Fibroblast of lung (primary cell): Measurements from ENCODE around the gene AKNA. TPM values are rescaled to one million over a fixed set of nuclear protein-coding genes. Genes with fewer than 3 reads are reported as not detected.

Experiments
- DNase-seq, 2 donors: peaks; one replicate each; pipeline versions ENCODE4 v3.0.0 to v3.0.0-alpha.2; 2010; ENCODE audit warnings: low read depth in 2 of 2
- H2AFZ ChIP-seq: 2 replicates; pipeline ENCODE4 v1.5.1; 2012; ENCODE audit warnings: low read length, control low read depth, inconsistent platforms
- H3K27ac ChIP-seq: 2 replicates; pipeline ENCODE4 v1.5.1; 2011; ENCODE audit warnings: low read length, control low read depth; ENCODE audit not compliant: insufficient read depth
- H3K27me3 ChIP-seq: 2 replicates; pipeline ENCODE4 v1.5.1; 2011; ENCODE audit warnings: mild to moderate bottlenecking, low read length; ENCODE audit not compliant: control insufficient read depth, insufficient read depth
- H3K36me3 ChIP-seq: 2 replicates; pipeline ENCODE4 v1.5.1; 2011; ENCODE audit warnings: low read length; ENCODE audit not compliant: control insufficient read depth, insufficient read depth
- H3K4me1 ChIP-seq: 2 replicates; pipeline ENCODE4 v1.5.1; 2011; ENCODE audit warnings: low read length; ENCODE audit not compliant: control insufficient read depth, insufficient read depth; ENCODE audit errors: extremely low read depth
- H3K4me2 ChIP-seq: 2 replicates; pipeline ENCODE4 v1.5.1; 2011; ENCODE audit warnings: low read length, control low read depth; ENCODE audit not compliant: insufficient read depth; ENCODE audit errors: extremely low read depth
- H3K4me3 ChIP-seq, 4 experiments: fragments of 200-600 bp in 1 of 4; sonication (generic) in 1 of 4; replicated peaks in 1 of 4; 2 replicates each; pipeline ENCODE4 v1.5.1; 2011 to 2016; ENCODE audit warnings: low read length in 4 of 4, low read depth in 3 of 4, mild to moderate bottlenecking in 3 of 4, control low read depth in 2 of 4, inconsistent platforms in 1 of 4, mixed read lengths in 1 of 4; ENCODE audit not compliant: insufficient read depth in 1 of 4; ENCODE audit errors: control extremely low read depth in 1 of 4
- H3K79me2 ChIP-seq: 2 replicates; pipeline ENCODE4 v1.5.1; 2012; ENCODE audit warnings: mild to moderate bottlenecking, low read length, inconsistent platforms; ENCODE audit not compliant: control insufficient read depth, insufficient read depth
- H3K9ac ChIP-seq: 2 replicates; pipeline ENCODE4 v1.5.1; 2011; ENCODE audit warnings: mild to moderate bottlenecking, low read length, control low read depth; ENCODE audit not compliant: insufficient read depth
- H3K9me3 ChIP-seq: 2 replicates; pipeline ENCODE4 v1.5.1; 2012; ENCODE audit warnings: low read depth, low read length; ENCODE audit not compliant: control insufficient read depth, insufficient read depth
- H4K20me1 ChIP-seq: 2 replicates; pipeline ENCODE4 v1.5.1; 2011; ENCODE audit warnings: low read length; ENCODE audit not compliant: control insufficient read depth, insufficient read depth; ENCODE audit errors: extremely low read depth
- CTCF ChIP-seq, 2 donors: IDR thresholded peaks in 1 of 2; conservative IDR thresholded peaks in 1 of 2; 1 replicate in 1 of 2; 2 replicates in 1 of 2; pipeline ENCODE4 v1.5.1; 2011 to 2012; ENCODE audit warnings: low read length in 2 of 2, control low read depth in 1 of 2, inconsistent platforms in 1 of 2, low read depth in 1 of 2, mild to moderate bottlenecking in 1 of 2
- EZH2 ChIP-seq: IDR thresholded peaks from 2 replicates; pipeline ENCODE4 v1.5.1; 2012; ENCODE audit warnings: low read length, control low read depth, mild to moderate bottlenecking; ENCODE audit errors: missing control alignments
- polyA plus RNA-seq, 2 donors: library from polyadenylated mRNA; depleted of rRNA in 1 of 2; stranded (reverse) in 1 of 2; unstranded in 1 of 2; fragments of >200 nt; gene quantifications; 2 replicates each; pipeline ENCODE4 v1.2.1, GENCODE V29; 2011 to 2012; ENCODE audit warnings: missing spikeins in 1 of 2
- total RNA-seq: library from RNA; depleted of rRNA; stranded (reverse); fragments of >200 nt; gene quantifications from 2 replicates; pipeline ENCODE4 v1.2.1, GENCODE V29; 2014

The AKNA gene
- total and polyA plus RNA-seq, 2 donors (not counting 1 experiment from before 2014, with no cell fraction given), result 5.6 to 19.3 TPM

- no peak overlapping the region for H3K4me3 ChIP-seq
- peaks cover 2% of the 10 kb centered on the region for H3K36me3 ChIP-seq
- peaks cover 8% of the 10 kb centered on the region for H3K4me1 ChIP-seq
- no peaks in the 10 kb centered on the region for H3K27me3 ChIP-seq
- no peaks in the 10 kb centered on the region for H3K9me3 ChIP-seq
- H2AFZ ChIP-seq, result no peak overlapping the region
- no peak for DNase-seq
- H3K4me2 ChIP-seq, result no peak overlapping the region
- H4K20me1 ChIP-seq, result no peaks in the 10 kb centered on the region
- H3K27ac ChIP-seq, result no peak overlapping the region
- no peaks in the 10 kb centered on the region for H3K79me2 ChIP-seq
- no peak for TF ChIP-seq CTCF (conservative IDR thresholded peaks at IDR 0.05 in 1 of 2, IDR thresholded peaks at IDR 0.05 in 1 of 2; ENCODE audit: low read depth in 1 of 2, low read length in 2 of 2)
- TF ChIP-seq EZH2, result no peak
- no peak overlapping the region for H3K9ac ChIP-seq
Measured at GRCh38 chr9:114376586-114377445, 11.0 kb downstream of the AKNA start.

- H3K4me2 ChIP-seq, result no peak overlapping the region
- no peak overlapping the region for H3K4me3 ChIP-seq
- H3K27ac ChIP-seq, result no peak overlapping the region
- no peak for DNase-seq
- no peaks in the 10 kb centered on the region for H3K9me3 ChIP-seq
- H3K36me3 ChIP-seq, result peaks cover 5% of the 10 kb centered on the region
- peaks cover 11% of the 10 kb centered on the region for H3K4me1 ChIP-seq
- H3K79me2 ChIP-seq, result no peaks in the 10 kb centered on the region
- no peaks in the 10 kb centered on the region for H4K20me1 ChIP-seq
- TF ChIP-seq EZH2 (no peak), CTCF (conservative IDR thresholded peaks at IDR 0.05 in 1 of 2, IDR thresholded peaks at IDR 0.05 in 1 of 2; ENCODE audit: low read depth in 1 of 2, low read length in 2 of 2) (no peak)
- H2AFZ ChIP-seq, result no peak overlapping the region
- no peak overlapping the region for H3K9ac ChIP-seq
- no peaks in the 10 kb centered on the region for H3K27me3 ChIP-seq
Measured at GRCh38 chr9:114375386-114376175, 12.2 kb downstream of the AKNA start.

- no peaks in the 10 kb centered on the region for H3K27me3 ChIP-seq
- no peaks in the 10 kb centered on the region for H4K20me1 ChIP-seq
- H3K27ac ChIP-seq, result no peak overlapping the region
- no peak overlapping the region for H3K9ac ChIP-seq
- no peaks in the 10 kb centered on the region for H3K9me3 ChIP-seq
- no peak for TF ChIP-seq EZH2
- H3K4me1 ChIP-seq, result peaks cover 11% of the 10 kb centered on the region
- no peak overlapping the region for H3K4me2 ChIP-seq
- peaks cover 5% of the 10 kb centered on the region for H3K36me3 ChIP-seq
- H2AFZ ChIP-seq, result no peak overlapping the region
- H3K4me3 ChIP-seq, result no peak overlapping the region
- DNase-seq, result no peak
- H3K79me2 ChIP-seq, result no peaks in the 10 kb centered on the region
Measured at GRCh38 chr9:114374936-114375335, 12.8 kb downstream of the AKNA start.
